Calu3 (cell line): Measurements from ENCODE around the gene ARHGEF38. TPM values are rescaled to one million over a fixed set of nuclear protein-coding genes. Genes with fewer than 3 reads are reported as not detected.
A peak's percentile ranks its signal among the peaks of the same experiment; 100 is the strongest.

Experiments
- BruUV-seq: library from RNA; stranded (reverse); fragments of 400-500 nt; replicated peaks from 2 replicates; lab custom pipeline; 2021; lab: Mats Ljungman, UMichigan
- CTCF ChIA-PET: fragments of 300-600 bp; sonication (Branson Sonifier 250); formaldehyde crosslinking; loops from one replicate; lab custom pipeline; 2022; ENCODE audit warnings: antibody characterized with exemption; lab: Charles Lee
- DNase-seq: peaks from one replicate; pipeline ENCODE4 v3.0.0; 2022
- H3K27ac Mint-ChIP-seq: one replicate; pipeline ENCODE4 v1.8.0; 2022; ENCODE audit warnings: mixed read lengths; ENCODE audit not compliant: unreplicated experiment
- H3K27me3 Mint-ChIP-seq: one replicate; pipeline ENCODE4 v1.8.0; 2022; ENCODE audit warnings: mixed read lengths; ENCODE audit not compliant: unreplicated experiment
- H3K36me3 Mint-ChIP-seq: one replicate; pipeline ENCODE4 v1.8.0; 2022; ENCODE audit warnings: mild to moderate bottlenecking, moderate library complexity, mixed read lengths; ENCODE audit not compliant: insufficient read depth, unreplicated experiment
- H3K4me1 Mint-ChIP-seq: one replicate; pipeline ENCODE4 v1.8.0; 2022; ENCODE audit warnings: mild to moderate bottlenecking, low read depth, mixed read lengths; ENCODE audit not compliant: unreplicated experiment
- H3K4me3 Mint-ChIP-seq: one replicate; pipeline ENCODE4 v1.8.0; 2022; ENCODE audit warnings: mild to moderate bottlenecking, low read depth, moderate library complexity, mixed read lengths; ENCODE audit not compliant: unreplicated experiment
- H3K9me3 Mint-ChIP-seq: one replicate; pipeline ENCODE4 v1.8.0; 2022; ENCODE audit warnings: low read depth, mixed read lengths; ENCODE audit not compliant: unreplicated experiment
- intact Hi-C: fragments of 100-400 bp; cut with micrococcal nuclease; formaldehyde crosslinking; loops from one replicate; pipeline ENCODE4 v1.10.0; 2022; ENCODE audit not compliant: unreplicated experiment
- total RNA-seq: library from RNA; stranded (reverse); gene quantifications from 2 replicates; pipeline ENCODE4 v1.2.3, GENCODE V29; 2022
- TF ChIP-seq, protein P1 (sequence below): fragments of 200-600 bp; IDR thresholded peaks from one replicate; pipeline ENCODE4 v1.8.0; 2022; ENCODE audit warnings: antibody characterized with exemption; ENCODE audit not compliant: unreplicated experiment

ARHGEF38 gene
- total RNA-seq, 1 experiment from 2014 or later, result 16.6 TPM

DNA sequence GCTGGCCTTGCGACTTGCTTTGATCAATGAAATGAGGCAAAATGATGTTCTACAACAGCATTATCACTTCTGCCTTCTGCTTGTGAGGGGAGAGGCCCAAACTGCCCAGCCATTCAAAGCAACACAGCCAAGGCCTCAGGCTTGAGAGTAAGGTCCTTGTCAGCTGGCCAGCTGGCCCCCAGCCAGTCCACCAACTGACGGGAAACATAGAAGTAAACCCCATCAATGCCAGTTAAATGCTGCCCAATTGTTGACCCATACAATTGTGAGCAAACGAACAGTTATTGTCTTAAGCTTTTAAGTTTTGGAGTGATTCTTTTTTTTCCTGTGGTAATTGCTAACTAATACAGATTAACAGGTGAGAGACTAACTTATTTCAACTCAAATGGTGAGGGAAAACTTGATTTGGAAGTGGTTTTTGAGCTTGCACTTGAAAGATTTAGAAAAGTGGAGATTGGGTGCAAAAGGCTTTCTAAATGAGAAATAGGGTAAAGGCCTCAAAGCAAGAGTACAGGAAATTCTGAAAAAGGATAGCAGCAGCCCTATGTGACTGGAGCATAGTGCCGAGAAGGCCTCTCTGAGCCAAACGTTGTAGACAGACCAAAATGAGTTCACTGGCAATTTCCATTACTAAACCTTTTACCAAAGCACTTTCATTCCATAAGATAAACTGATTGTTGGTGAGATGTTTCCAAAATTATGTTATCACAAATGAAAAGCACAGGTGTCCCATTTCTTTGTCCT is 66.9 kb downstream of the ARHGEF38 start:
- peak overlapping the region; percentile 60 for H3K27ac Mint-ChIP-seq
- H3K36me3 Mint-ChIP-seq, result peaks cover 17% of the 10 kb centered on the region
- CTCF ChIA-PET, result interaction anchor here (1.1 kb wide), 1 partner anchor 14 kb away, joined by 3 read pairs; no protein-coding TSS in a partner anchor
- BruUV-seq, result no TSS peak
- no peaks in the 10 kb centered on the region for H3K27me3 Mint-ChIP-seq
- TF ChIP-seq, protein P1, sequence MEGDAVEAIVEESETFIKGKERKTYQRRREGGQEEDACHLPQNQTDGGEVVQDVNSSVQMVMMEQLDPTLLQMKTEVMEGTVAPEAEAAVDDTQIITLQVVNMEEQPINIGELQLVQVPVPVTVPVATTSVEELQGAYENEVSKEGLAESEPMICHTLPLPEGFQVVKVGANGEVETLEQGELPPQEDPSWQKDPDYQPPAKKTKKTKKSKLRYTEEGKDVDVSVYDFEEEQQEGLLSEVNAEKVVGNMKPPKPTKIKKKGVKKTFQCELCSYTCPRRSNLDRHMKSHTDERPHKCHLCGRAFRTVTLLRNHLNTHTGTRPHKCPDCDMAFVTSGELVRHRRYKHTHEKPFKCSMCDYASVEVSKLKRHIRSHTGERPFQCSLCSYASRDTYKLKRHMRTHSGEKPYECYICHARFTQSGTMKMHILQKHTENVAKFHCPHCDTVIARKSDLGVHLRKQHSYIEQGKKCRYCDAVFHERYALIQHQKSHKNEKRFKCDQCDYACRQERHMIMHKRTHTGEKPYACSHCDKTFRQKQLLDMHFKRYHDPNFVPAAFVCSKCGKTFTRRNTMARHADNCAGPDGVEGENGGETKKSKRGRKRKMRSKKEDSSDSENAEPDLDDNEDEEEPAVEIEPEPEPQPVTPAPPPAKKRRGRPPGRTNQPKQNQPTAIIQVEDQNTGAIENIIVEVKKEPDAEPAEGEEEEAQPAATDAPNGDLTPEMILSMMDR, result no peak
- peaks cover 48% of the 10 kb centered on the region for H3K4me1 Mint-ChIP-seq
- intact Hi-C loops, result no loop called here
- H3K9me3 Mint-ChIP-seq, result no peaks in the 10 kb centered on the region
- DNase-seq, result peak; percentile 76
- H3K4me3 Mint-ChIP-seq, result peak overlapping the region; percentile 28

GRCh38 chr4:105620640-105621323 is 68.4 kb downstream of the ARHGEF38 start:
- Mint-ChIP-seq H3K9me3 (no peaks in the 10 kb centered on the region), H3K4me1 (peaks cover 44% of the 10 kb centered on the region), H3K36me3 (peaks cover 10% of the 10 kb centered on the region), H3K27me3 (no peaks in the 10 kb centered on the region), H3K27ac (no peak overlapping the region), H3K4me3 (no peak overlapping the region)
- DNase-seq, result peak; percentile 20
- intact Hi-C loops, result no loop called here
- TF ChIP-seq, protein P1, result no peak
- CTCF ChIA-PET, result interaction anchor here (1.4 kb wide), 1 partner anchor 12 kb away, joined by 4 read pairs; no protein-coding TSS in a partner anchor
- BruUV-seq, result no TSS peak

- H3K9me3 Mint-ChIP-seq, result peaks cover 3% of the 10 kb centered on the region
These were observed 69.8 kb downstream of the ARHGEF38 start for GRCh38 chr4:105622269-105622668.

DNA sequence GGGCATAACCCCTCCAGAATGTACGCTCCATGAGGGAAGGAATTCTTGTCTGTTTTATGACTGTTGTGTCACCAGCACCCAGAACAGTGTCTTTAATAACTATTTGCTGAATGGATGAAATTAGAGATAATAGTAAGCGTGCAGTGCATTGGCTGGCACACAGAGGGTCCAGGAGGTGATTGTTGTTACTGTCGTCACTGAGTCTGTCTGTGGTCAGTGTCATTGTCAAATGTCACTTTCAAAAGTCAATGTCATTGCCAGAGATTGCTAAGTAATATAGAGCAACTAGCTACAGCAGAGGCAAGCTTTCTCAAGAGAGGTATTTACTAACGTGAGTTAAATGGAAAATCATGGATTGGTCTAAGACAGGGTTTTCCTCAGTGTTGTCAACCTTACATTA is 70.7 kb downstream of the ARHGEF38 start:
- intact Hi-C loops, result no loop called here
- DNase-seq, result no peak
- TF ChIP-seq, protein P1, result no peak
- BruUV-seq, result no TSS peak
- Mint-ChIP-seq H3K36me3 (peaks cover 18% of the 10 kb centered on the region), H3K4me1 (peaks cover 59% of the 10 kb centered on the region), H3K4me3 (no peak overlapping the region), H3K27me3 (no peaks in the 10 kb centered on the region), H3K9me3 (peaks cover 3% of the 10 kb centered on the region), H3K27ac (no peak overlapping the region)
- CTCF ChIA-PET, result no interaction called here

More at GRCh38 chr4:105622269-105622668, 69.8 kb downstream of the ARHGEF38 start:
- Mint-ChIP-seq H3K4me3 (no peak overlapping the region), H3K27ac (no peak overlapping the region), H3K4me1 (peaks cover 59% of the 10 kb centered on the region), H3K27me3 (no peaks in the 10 kb centered on the region), H3K36me3 (peaks cover 18% of the 10 kb centered on the region)
- TF ChIP-seq, protein P1, result no peak
- DNase-seq, result no peak
- intact Hi-C loops, result no loop called here
- no TSS peak for BruUV-seq
- CTCF ChIA-PET, result no interaction called here
